SK-N-SH (cell line): ENCODE results near the gene HPRT1.

Experiments used
- POLR2AphosphoS5 ChIP-seq: IDR thresholded peaks from 2 replicates; pipeline ENCODE4 v1.6.1; 2012; ENCODE audit warnings: low read depth, low read length
- TAF1 ChIP-seq: IDR thresholded peaks from 2 replicates; pipeline ENCODE4 v1.6.1; 2012; ENCODE audit warnings: low read depth, mild to moderate bottlenecking, low read length, moderate library complexity, borderline replicate concordance
- YY1 ChIP-seq: IDR thresholded peaks from 2 replicates; pipeline ENCODE4 v1.4.0; 2012; ENCODE audit warnings: low read depth, mild to moderate bottlenecking
- TF ChIP-seq, protein P1 (sequence below): fragments of 200-600 bp; sonication (generic); IDR thresholded peaks from 2 replicates; pipeline ENCODE4 v1.6.1; 2017; ENCODE audit warnings: antibody characterized with exemption, mild to moderate bottlenecking, moderate library complexity

DNA sequence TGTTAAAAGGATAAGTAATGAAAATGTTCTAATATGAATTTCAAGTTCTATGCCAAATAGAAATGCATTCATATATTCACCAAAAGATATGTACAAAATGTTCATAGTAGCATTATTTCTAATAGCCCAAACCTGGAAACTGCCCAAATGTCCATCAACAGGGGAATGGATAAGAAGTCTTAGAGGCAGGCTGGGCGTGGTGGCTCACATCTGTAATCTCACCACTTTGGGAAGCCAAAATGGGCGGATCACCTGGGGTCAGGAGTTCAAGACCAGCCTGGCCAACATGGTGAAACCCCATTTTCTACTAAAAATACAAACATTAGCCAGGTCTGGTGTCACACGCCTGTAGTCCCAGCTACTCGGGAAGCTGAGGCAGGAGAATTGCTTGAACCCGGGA is 2.3 kb upstream of the HPRT1 start:
- TF ChIP-seq POLR2AphosphoS5 (no peak), TAF1 (no peak), YY1 (no peak)
- TF ChIP-seq, protein P1, sequence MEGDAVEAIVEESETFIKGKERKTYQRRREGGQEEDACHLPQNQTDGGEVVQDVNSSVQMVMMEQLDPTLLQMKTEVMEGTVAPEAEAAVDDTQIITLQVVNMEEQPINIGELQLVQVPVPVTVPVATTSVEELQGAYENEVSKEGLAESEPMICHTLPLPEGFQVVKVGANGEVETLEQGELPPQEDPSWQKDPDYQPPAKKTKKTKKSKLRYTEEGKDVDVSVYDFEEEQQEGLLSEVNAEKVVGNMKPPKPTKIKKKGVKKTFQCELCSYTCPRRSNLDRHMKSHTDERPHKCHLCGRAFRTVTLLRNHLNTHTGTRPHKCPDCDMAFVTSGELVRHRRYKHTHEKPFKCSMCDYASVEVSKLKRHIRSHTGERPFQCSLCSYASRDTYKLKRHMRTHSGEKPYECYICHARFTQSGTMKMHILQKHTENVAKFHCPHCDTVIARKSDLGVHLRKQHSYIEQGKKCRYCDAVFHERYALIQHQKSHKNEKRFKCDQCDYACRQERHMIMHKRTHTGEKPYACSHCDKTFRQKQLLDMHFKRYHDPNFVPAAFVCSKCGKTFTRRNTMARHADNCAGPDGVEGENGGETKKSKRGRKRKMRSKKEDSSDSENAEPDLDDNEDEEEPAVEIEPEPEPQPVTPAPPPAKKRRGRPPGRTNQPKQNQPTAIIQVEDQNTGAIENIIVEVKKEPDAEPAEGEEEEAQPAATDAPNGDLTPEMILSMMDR = no peak
